ENCODE results near the gene PNMA5.
A peak's percentile ranks its signal among the peaks of the same experiment; 100 is the strongest.
"Not testable (repeated sequence)": the region's sequence is repeated elsewhere in the genome, so short reads cannot be mapped to it uniquely, and the experiment has no call there.

The PNMA5 gene

GRCh38 chrX:152993933-152994332 lies at the start of gene PNMA5:
TSS of gene PNMA5 (minus strand) at chrX:152994116. CDS start at chrX:152991598, 2,518 bp downstream.
- DNase-seq (ENCODE audit: low read depth) = no peak

GRCh38 chrX:153032397-153033118 lies 38.6 kb upstream of the PNMA5 start:
- peak; percentile 38 for DNase-seq (ENCODE audit: low read depth)

- DNase-seq (ENCODE audit: low read depth) = no peak
Observed at GRCh38 chrX:153030801-153031200, 36.9 kb upstream of the PNMA5 start.

GRCh38 chrX:153029875-153030274 lies 36.0 kb upstream of the PNMA5 start:
- no peak for DNase-seq (ENCODE audit: low read depth)

GRCh38 chrX:153029162-153029561 lies 35.2 kb upstream of the PNMA5 start:
- no peak for DNase-seq (ENCODE audit: low read depth)

- not testable (repeated sequence) for DNase-seq (ENCODE audit: low read depth)
Observed at GRCh38 chrX:153028487-153028886, 34.6 kb upstream of the PNMA5 start.

- not testable (repeated sequence) for DNase-seq (ENCODE audit: low read depth)
Observed at GRCh38 chrX:153026501-153026900, 32.6 kb upstream of the PNMA5 start.

GRCh38 chrX:153019166-153019565 lies 25.2 kb upstream of the PNMA5 start:
- no peak for DNase-seq (ENCODE audit: low read depth)

- DNase-seq (ENCODE audit: low read depth) = not testable (repeated sequence)
Observed at GRCh38 chrX:153017174-153017573, 23.3 kb upstream of the PNMA5 start.

DNA sequence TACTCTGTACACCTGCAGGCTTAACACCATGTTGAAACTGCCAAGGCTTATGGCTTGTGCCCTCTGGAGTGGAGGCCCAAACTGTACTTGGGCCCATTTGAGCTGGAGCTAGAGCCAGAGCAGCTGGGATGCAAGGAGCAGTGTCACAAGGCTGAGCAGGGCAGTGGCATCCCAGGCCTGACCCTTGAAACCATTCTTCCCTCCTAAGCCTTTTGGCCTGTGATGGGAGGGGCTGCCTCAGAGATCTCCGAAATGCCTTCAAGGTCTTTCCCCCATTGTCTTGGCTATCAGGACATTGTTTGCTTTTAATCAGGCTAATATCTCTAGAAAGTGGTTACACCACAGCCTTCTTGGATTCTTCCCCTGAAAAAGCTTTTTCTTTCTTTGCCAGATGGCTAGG lies 10.9 kb upstream of the PNMA5 start:
- no peak for DNase-seq (ENCODE audit: low read depth)

GRCh38 chrX:153003981-153004380 lies 10.1 kb upstream of the PNMA5 start:
- no peak for DNase-seq (ENCODE audit: low read depth)

GRCh38 chrX:153002182-153002581 lies 8.3 kb upstream of the PNMA5 start:
- DNase-seq (ENCODE audit: low read depth) = not testable (repeated sequence)

GRCh38 chrX:152997337-152997736 lies 3.4 kb upstream of the PNMA5 start:
- no peak for DNase-seq (ENCODE audit: low read depth)

- DNase-seq (ENCODE audit: low read depth) = no peak
Observed at GRCh38 chrX:152992115-152992514, 1.8 kb downstream of the PNMA5 start.

GRCh38 chrX:152991123-152991522 lies 2.8 kb downstream of the PNMA5 start:
- no peak for DNase-seq (ENCODE audit: low read depth)

- no peak for DNase-seq (ENCODE audit: low read depth)
Observed at GRCh38 chrX:152989292-152989658, 4.6 kb downstream of the PNMA5 start.

DNA sequence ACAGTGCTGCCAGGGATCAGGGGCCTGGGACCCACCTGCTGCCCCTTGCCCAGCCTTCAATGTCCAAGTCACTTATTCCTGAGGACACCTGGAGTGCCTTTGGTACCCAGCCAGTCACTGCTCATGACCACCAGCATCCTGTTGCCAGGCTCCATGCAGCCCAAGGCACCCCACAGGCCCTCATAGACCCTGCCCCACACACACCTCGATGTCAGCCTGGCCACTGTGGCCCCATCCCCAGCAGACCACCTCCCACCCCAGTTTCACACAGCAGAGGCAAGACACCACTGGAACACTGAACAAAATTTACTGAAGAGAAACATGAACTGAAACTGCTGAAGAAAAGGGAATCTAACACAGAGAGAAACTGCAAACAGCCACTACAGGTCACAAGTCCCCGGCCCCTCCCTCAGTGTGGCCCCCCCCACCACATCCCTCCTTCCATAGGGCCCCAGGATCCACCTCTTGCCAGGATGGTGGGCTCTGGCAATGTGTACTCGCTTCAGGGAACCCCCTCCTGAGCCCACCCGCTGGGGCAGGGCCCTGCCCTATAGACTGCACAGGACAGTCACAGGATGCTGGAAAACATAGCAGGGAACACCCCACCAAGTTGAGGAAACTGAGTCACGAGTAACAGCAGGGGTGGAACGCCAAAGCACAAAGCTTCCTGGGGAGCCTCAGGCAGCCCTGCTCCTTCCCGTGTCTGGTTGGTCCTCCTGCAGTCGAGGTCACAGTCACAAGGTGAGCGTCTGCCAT lies 5.2 kb downstream of the PNMA5 start:
- no peak for DNase-seq (ENCODE audit: low read depth)

DNA sequence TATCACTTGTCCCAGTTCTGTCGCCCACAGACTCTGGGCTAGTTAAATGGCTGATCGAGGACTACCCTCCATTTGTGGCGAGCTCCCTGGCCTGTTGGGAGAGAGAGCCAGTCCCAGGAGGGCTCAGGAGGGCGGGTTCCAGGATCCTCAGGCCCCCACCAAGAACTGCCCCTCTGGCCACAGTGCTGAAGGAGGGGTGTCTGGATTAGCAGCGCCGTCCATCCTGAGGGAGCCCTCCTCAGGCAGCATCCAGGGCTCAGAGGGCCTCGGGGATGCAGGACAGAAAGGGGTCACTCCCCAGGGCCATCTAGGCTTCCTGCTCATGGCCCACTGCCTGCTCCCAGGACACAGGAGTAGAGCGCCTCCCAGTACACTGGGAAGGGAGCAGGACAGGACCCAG lies 6.1 kb downstream of the PNMA5 start:
- DNase-seq (ENCODE audit: low read depth) = no peak

GRCh38 chrX:152987156-152987555 lies 6.8 kb downstream of the PNMA5 start:
- not testable (repeated sequence) for DNase-seq (ENCODE audit: low read depth)

DNA sequence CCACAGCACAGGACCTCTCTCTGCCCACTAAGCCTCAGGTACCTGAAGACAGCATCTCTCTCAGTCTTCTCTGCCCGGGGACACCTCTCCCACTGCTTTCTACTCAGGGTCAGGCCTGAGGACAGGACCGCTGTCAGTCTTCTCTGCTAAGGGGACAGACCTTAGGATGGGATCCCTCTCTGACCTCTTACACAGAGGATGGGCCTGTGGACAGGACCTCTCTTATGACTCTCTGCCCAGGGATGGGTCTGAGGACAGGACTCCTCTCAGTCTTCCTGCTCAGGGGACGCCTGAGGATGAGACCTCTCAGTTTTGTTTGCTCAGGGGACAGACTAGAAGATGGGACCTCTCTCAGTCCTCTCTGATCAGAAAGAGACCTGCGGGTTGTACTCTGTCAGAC lies 8.5 kb downstream of the PNMA5 start:
- not testable (repeated sequence) for DNase-seq (ENCODE audit: low read depth)

GRCh38 chrX:152968193-152968592 lies 25.7 kb downstream of the PNMA5 start:
- no peak for DNase-seq (ENCODE audit: low read depth)

- DNase-seq (ENCODE audit: low read depth) = no peak
Observed at GRCh38 chrX:152960115-152960514, 33.8 kb downstream of the PNMA5 start.

- no peak for DNase-seq (ENCODE audit: low read depth)
Observed at GRCh38 chrX:152959626-152960025, 34.3 kb downstream of the PNMA5 start.

Measured in stimulated activated CD8-positive, alpha-beta memory T cell treated with anti-CD3 and anti-CD28 coated beads, Interleukin-7, amount 100 ng/mL, for 24 hours (primary cell).